HG03135 (cell line): ENCODE results near the gene TRIB2.

Source experiments
- ATAC-seq: cut with Tn5 transposase; IDR thresholded peaks from one replicate; pipeline ENCODE4 v1.9.1; 2021; ENCODE audit warnings: mild to moderate bottlenecking, moderate library complexity; ENCODE audit not compliant: unreplicated experiment

The TRIB2 gene

DNA sequence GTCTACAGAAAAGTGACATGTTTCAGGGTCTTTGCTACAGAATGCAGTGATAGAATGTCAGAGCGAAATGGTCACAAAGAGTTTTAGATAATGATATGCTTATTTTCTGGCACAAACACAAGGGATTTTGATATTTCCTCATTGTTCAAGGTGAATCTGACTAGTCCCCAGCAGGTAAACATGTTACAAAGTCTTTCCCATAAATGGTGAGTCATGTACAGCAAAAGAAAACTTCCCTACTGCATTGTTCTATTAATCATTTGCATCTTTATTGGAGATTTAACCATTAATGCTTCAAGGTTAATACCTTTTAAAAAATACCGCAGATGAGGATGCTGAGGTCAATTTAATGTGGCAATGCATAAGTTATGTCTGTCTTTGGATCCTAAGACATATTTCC lies 19.1 kb upstream of the TRIB2 start:
- ATAC-seq: no peak

- ATAC-seq: no peak
These were observed 15.7 kb upstream of the TRIB2 start for GRCh38 chr2:12700989-12701388.

GRCh38 chr2:12701786-12702167 lies 15.0 kb upstream of the TRIB2 start:
- no peak for ATAC-seq

GRCh38 chr2:12702168-12703121 lies 14.3 kb upstream of the TRIB2 start:
- ATAC-seq: no peak

DNA sequence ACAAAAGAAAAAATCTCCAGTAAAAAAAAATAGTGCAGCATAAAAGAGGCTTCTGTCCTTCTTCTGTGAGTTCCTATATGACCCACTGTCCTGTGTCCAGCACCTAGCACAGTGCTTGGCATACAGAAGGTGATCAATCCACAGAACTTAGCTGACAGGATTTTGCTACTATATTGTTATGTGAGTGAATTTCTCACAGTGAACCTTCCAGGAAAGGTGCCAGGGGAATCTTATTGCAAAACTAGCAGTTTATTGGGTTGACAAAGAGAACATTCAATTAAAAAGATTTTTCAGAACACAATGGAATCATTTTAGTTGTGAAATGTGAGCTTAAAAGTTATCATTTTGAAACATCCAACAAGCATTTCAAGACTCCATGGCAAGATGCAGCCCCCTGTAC lies 12.4 kb upstream of the TRIB2 start:
- ATAC-seq: no peak

DNA sequence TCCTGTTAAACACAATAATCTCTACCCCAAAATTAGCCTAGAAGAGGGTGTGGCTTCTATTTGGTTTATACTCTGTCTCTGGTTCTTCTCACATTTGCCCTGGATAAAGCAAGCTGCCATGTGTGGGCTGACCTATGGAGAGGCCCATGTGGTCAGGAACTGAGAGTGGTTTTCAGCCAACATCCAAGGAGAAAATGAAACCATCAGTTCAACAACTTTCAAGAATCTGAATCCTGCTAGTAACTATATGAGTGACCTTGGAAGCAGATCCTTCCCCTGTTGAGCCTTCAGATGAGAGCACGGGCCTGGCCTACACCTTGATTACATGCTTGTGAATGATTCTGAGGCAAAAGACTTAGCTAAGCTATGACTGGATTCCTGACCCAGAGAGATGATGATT lies 11.5 kb upstream of the TRIB2 start:
- ATAC-seq: no peak

DNA sequence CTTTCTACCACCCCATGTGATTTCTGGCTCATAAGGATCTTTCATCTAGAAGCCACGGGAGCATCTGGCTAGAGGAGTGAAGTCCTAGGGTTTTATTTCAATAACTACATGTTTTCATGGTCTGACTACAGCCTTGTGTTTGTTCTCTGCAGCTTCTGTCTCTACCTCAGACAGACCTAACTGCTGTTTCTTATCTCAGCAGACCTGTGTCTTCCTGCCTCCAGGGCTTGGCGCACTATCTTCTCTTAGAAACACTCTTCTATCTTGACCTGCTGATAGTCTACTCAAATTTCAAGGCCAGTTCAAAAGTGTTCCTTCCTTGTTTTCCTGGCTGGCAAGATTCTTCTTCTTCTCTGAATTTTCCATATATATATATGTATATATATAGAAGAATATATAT lies 11.0 kb upstream of the TRIB2 start:
- ATAC-seq: no peak

GRCh38 chr2:12708508-12709206 lies 8.1 kb upstream of the TRIB2 start:
- ATAC-seq: no peak

GRCh38 chr2:12709207-12709522 lies 7.6 kb upstream of the TRIB2 start:
- ATAC-seq: no peak

- no peak for ATAC-seq
These were observed 6.4 kb upstream of the TRIB2 start for GRCh38 chr2:12710301-12710700.

GRCh38 chr2:12711339-12711738 lies 5.4 kb upstream of the TRIB2 start:
- no peak for ATAC-seq

GRCh38 chr2:12712881-12713280 lies 3.9 kb upstream of the TRIB2 start:
- no peak for ATAC-seq

DNA sequence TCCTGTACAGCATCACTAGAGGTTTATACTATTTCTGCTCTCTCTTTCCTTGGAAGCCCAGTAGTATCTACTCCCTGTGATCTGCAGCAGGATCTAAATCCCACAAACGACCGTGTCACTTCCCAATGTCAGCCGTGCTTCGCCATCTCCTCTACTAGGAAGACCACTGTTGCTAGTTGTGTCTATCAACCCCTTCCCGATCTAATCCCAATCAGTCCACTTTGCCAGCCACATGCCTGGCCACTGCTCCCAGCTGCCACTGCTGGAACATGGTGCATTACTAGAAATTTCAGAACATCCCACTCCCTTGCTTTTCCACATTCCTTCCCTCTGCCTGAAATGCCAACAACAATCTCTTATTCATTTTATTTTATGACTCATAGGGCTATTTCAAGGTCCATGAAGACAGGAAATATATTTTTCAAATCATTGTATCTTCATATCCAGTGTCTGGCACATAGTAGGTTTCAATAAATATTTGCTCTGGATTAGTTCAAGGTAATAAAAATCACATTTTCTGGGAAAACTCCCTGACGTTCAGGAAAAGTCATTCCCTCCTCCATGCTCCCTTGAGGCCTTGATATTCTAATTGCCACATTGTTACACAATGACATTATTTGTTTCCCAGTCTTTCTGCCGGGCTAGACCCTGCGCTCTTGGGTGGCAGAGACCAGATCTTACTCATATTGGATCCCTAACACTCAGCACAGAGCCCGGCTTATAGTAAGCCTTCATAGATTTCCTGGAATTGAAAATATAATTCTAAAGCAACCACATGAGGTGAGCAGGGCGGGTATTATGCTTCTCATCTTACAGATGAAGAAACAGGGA lies 2.1 kb upstream of the TRIB2 start:
- no peak for ATAC-seq

- ATAC-seq: no peak
These were observed 1.3 kb upstream of the TRIB2 start for GRCh38 chr2:12715258-12716031.

DNA sequence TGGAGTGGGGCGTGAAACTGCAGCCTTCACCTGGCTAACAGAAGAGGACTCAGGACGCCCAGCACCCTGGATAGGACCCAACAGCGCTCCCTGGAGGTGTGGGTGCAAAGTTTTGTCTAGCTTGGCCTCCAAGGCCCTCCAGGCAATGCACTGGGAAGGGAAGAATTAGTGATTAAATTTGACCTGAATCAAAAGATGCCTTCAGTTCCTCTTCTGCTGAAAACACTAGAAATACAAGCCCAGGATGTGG lies 779 bp upstream of the TRIB2 start:
- no peak for ATAC-seq

GRCh38 chr2:12717191-12718014 lies 667 bp downstream of the TRIB2 start:
- no peak for ATAC-seq

GRCh38 chr2:12718015-12718671 lies 1.4 kb downstream of the TRIB2 start:
- no peak for ATAC-seq

GRCh38 chr2:12718711-12719399 lies 2.1 kb downstream of the TRIB2 start:
- no peak for ATAC-seq
